HG02981 (cell line): ENCODE data around the gene ORAI3.
A peak's percentile ranks its signal among the peaks of the same experiment; 100 is the strongest.

Experiments used
- ATAC-seq: cut with Tn5 transposase; IDR thresholded peaks from one replicate; pipeline ENCODE4 v1.9.1; 2021; ENCODE audit warnings: mild to moderate bottlenecking, moderate library complexity; ENCODE audit not compliant: unreplicated experiment

Gene ORAI3

DNA sequence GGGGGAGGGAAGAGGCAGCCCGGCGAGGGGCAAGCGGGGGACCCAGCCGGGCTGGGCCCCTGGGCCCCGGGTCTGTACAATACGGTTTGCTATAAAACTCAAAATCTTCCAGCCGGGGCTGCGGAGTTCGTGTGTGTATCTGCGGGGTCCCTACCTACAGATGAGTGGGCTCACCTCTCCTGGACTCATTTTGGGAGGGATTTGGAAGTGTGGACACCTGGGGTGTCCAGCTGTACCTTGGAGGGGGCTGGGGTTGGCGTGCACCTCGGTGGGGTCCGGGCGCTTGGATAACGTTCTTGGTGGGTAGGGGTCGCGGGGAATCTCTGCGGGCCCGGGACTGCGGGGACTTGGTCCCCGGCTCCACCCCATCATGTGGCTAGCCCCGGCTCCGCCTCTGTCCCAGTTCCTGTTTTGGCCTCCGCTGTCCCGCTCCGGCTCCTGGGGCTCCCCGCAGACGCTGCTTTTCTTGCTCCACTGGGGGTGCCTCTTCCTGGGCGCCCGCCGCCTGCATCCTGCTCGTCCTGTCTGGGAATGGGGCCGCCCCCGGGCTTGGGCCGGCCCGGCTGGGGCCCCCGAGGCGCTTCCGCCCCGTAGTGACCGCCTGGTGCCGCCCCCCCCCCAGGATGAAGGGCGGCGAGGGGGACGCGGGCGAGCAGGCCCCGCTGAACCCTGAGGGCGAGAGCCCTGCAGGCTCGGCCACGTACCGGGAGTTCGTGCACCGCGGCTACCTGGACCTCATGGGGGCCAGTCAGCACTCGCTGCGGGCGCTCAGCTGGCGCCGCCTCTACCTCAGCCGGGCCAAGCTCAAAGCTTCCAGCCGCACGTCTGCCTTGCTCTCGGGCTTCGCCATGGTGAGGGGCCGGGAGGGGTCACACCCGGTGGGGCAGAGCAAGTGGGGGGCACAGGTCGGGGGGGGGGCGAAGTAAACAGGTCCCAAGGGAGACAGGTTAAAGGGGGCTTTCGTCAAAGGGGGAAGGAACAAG is at the start of gene ORAI3:
Gene ORAI3, plus strand, starts transcription at position 402 of the 983 bp plus-strand sequence. Its CDS starts 222 bp downstream, at position 624.
- peak; percentile 59 for ATAC-seq

DNA sequence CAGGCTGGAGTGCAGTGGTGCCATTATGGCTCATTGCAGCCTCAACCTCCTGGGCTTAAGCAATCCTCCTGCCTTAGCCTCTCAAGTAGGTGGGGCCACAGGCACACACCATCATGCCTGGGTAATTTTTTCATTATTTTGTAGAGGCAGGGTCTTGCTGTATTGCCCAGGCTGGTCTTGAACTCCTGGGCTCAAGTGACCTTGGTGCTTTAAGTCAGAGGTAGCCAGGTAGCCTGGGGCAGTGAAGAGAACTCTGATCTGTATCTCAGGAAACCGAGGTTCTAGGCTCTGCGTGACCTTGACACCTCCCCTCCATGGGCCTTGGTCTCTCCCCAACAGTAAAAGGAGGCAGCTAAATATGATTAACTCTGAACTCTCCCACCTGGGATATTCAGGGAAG is 49.1 kb upstream of the ORAI3 start:
- no peak for ATAC-seq

DNA sequence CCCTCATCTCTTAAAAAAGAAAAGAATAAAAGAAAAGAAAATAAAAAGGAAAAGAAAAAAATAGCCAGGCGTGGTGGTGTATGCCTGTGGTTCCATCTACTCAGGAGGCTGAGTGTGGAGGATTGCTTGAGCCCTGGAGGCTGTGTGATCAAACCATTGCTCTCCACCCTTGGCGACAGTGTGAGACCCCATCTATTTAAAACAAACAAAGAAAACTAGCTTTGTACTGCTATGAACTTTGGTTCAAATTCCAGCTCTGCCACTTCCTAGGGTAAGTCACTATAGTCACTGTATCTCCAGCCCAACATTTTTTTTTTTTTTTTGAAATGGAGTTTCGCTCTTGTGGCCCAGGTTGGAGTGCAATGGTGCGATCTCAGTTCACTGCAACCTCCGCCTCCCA is 48.3 kb upstream of the ORAI3 start:
- ATAC-seq = no peak

DNA sequence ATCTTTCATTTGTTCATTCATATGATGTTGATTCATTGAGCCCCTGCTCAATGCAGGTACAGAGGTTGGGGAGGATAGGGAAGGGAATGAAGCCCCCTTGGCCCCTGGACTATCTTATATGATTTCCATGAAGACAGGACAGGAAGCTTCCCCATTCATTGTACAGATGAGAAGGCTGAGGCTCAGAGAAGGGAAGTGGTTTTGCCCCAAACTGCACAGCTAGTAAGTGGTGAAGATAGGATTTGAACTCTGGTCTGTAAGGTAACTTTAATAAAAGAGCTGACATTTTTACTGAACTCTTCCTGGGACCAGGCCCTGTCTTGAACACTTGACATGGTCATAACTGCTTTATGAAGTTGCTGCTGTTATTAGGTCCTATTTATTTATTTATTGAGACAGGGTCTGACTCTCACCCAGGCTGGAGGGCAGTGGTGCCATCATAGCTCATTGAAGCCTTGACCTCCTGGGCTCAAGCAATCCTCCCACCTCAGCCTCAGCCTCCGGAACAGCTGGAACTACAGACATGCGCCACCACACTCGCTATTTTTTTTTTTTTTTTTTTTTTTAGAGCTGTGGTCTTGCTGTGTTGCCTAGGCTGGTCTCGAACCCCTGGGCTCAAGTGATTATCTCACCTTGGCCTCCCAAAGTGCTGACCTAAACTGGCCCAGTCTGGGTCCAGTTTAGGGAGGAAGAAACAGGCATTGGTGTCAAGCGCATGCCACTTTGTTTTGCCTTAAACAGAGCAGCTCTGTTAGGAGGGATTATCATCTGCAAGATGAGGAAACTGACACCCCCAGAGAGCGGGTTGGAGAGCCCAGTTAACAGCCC is 47.5 kb upstream of the ORAI3 start:
- no peak for ATAC-seq

DNA sequence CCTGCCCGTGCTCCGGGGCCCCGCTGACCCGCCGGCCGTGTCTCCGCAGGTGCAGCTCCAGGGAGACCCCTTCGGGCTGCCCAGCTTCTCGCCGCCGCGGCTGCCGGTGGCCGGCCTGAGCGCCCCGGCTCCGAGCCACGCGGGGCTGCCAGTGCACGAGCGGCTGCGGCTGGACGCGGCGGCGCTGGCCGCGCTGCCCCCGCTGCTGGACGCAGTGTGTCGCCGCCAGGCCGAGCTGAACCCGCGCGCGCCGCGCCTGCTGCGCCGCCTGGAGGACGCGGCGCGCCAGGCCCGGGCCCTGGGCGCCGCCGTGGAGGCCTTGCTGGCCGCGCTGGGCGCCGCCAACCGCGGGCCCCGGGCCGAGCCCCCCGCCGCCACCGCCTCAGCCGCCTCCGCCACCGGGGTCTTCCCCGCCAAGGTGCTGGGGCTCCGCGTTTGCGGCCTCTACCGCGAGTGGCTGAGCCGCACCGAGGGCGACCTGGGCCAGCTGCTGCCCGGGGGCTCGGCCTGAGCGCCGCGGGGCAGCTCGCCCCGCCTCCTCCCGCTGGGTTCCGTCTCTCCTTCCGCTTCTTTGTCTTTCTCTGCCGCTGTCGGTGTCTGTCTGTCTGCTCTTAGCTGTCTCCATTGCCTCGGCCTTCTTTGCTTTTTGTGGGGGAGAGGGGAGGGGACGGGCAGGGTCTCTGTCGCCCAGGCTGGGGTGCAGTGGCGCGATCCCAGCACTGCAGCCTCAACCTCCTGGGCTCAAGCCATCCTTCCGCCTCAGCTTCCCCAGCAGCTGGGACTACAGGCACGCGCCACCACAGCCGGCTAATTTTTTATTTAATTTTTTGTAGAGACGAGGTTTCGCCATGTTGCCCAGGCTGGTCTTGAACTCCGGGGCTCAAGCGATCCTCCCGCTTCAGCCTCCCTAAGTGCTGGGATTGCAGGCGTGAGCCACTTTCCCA is 46.6 kb upstream of the ORAI3 start:
- no peak for ATAC-seq

DNA sequence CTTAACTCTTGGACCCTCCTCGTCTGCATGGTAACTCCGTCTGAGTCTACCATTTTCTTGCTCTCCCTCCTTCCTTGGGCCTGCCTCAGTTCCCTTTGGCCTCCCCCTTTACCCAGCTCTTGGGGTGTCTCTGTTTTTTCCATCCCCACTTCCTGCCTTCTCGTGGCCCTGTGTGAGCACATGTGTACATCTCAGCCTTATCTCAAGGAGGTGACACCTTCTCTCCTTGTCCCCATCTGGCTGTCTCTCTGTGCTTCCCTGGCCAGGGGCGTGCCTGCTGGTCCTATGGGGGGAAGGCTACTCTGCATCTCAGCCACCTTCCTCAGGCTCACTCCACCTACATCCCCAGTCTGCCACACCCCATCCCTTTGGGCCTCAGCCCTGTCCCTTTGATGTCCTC is 45.9 kb upstream of the ORAI3 start:
- ATAC-seq = no peak

DNA sequence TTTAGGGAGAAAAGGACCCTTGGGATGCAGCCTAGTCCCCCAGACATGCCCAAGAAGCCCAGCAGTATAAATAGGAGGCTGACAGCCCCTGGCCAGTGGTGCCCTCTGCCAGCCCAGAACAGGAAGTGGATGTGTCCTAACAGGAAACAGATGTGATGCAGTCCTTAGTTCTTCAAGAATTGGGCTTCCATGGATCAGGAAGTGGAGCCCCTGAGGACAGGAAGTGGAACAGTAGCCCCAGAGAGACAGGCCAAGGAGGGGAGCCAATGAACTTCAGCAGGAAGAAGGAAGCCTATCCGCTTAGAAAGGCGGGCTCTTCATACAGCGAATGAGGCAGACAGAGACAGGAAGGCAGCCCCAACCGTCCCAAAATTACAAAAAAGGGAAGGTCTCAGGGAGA is 45.3 kb upstream of the ORAI3 start:
- no peak for ATAC-seq

DNA sequence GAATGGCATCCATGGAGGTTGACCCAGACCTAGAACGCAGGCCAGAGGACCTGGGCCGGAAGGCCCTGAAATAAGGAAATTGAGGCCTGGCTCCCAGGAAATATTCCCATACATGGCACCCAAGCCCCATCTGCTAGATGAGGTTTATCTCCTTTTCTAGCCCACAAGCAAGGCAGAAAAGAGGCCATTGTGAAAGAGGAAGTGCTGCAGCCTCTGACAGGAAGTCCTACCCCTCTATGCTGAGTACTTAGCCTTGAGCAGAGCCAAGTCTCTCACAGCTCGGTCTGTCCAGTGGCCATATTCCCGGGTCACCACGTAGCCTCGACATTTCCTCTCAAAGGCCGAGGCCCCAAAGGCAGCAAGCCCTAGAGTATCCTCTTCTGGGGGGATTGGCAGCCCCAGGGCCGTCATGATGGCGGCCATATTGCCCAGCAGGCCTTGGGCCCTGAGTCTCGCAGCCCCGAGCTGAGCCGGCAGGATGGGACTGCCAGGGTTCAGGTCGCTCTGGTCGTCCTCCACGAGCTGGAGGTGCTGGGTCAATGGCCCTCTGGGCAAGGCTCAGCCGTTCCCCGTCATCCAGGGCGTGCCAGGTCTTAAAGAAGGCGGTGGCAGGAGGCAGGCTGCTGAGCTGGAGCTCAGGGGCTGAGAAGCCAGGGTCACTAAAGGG is 44.6 kb upstream of the ORAI3 start:
- no peak for ATAC-seq

DNA sequence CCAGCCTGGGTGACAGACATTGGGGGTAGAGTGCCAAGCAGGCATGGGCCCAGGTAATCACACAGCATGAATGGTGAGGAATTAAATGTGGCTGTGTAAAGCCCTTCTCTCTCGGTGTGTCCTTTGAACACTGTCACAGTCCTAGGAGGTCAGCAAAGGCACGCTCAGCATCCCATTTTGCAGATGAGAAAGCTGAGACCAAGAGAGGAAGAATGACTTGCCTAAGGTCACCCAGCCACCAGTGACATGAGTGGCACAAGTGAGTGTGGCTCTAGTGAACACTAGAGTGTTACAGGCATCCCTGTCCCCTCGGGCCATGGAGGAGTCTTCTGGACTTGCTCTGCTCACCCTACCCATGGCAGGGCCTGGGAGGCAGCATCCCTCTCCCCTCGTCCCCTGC is 41.8 kb upstream of the ORAI3 start:
- ATAC-seq = no peak

DNA sequence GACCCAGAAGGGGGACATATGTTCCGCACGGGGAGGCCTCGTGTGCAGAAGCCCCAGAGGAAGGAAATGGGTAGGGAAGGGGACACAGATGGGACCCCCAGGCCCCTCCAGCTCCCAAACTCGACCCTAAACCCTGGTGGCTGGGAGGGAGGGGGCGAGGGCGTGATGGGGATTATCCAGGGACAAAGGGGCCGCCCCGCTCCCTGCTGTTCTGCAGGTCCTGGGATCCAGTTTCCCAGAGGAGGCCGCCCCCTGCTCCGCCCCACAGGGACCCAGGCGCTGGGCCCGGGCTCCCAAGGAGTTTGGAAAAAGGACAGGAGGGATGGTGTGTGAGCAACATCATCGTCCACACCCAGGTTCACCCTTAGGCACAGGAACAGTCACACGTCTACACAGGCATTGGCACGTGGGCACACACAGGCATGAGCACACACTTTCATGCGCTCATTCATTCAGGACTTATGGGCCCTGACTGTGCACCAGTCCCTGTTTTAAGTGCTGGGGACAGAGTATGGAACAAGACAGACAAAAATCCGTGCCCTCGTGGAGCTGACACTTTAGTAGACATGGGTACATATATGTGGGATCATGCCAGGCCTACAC is 38.3 kb upstream of the ORAI3 start:
- ATAC-seq = no peak

DNA sequence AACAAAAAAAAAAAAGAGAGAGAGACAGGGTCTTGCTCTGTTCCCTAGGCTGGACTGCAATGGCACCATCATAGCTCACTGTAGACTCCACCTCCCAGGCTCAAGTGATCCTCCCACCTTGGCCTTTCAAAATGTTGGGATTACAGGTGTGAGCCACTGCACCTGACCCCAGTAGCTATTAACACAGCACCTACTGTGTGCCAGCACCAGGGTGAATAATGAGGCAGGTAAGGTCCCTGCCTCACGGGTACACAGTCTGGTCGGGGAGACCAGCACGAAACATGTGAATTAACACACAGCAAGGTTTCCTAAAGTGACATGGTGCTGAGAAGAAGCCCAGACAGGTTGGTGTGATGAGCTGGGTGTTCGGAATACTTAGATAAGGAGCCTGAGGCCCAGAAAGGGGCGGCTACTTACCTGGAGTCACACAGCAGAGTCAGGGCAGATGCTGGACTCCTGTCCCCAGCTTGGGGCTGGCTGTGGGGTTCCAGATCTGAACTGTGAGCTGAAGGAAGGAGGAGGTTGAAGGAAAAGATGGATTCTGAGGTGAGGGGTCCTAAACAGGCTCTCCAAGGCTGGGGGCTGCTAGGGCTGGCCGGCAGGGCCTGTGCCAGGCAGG is 36.0 kb upstream of the ORAI3 start:
- ATAC-seq = no peak

DNA sequence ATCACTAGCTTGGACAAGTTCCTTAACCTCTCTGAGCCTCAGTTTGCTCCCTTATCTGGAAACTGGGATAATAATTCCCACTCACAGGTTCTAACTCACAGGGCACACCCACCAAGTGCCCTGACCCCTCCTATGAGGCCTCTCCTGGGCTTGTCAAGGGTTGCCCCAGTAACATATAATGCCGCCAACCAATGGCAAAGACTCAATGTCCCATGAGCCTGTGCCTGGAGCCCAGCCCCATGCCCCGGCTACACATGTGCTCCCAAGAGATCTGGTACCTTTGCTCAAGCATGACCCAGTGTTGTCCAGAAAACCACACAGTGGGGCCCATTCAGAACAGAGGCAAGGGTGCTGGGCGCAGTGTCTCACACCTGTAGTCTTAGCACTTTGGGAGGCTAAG is 34.0 kb upstream of the ORAI3 start:
- ATAC-seq = no peak

DNA sequence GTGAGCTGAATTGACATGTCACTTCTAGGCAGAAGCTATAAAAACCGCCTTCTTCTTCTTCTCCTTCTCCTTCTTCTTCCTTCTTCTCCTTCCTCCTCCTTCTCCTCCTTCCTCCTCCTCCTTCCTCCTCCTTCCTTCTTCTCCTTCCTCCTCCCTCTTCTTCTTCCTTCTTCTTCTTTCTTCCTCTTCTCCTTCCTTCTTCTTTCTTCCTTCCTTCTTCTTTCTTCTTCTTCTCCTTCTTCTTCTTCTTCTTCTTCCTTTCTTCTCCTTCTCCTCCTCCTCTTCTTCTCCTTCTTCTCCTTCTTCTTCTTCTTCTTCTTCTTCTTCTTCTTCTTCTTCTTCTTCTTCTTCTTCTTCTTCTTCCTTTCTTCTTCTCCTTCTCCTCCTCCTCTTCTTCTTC is 30.3 kb upstream of the ORAI3 start:
- ATAC-seq = no peak

DNA sequence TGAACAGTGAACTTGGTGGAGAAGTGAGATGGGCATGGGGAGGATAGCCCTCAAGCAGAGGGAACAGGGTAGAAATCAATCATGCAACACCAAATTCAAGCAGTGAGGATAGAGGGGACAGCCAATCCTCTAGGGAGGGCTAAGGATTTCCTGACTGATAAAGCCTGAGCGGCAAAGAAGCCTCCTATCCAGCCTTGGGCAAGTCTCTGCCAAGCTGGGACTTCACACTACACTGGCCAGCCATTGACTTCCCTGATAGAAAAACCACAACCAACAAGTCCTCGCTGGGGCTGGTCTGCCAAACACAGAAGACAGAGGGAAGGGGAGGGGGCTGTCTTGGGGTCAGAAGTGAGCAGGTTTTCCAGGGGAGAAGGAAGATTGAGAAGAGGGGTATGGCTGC is 28.0 kb upstream of the ORAI3 start:
- ATAC-seq = no peak

DNA sequence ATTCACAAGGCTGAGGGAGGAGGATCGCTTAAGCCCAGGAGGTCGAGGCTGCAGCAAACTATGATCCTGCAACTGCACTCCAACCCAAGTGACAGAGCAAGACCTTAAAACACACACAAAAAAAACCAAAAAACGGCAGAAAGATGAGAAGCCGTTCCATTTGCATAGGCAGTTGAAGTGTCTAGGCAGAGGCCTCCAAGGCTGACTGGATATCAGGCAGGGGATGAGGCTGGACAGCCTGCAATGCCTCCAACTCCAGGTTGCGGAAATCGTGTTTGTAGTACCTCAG is 27.5 kb upstream of the ORAI3 start:
- no peak for ATAC-seq

DNA sequence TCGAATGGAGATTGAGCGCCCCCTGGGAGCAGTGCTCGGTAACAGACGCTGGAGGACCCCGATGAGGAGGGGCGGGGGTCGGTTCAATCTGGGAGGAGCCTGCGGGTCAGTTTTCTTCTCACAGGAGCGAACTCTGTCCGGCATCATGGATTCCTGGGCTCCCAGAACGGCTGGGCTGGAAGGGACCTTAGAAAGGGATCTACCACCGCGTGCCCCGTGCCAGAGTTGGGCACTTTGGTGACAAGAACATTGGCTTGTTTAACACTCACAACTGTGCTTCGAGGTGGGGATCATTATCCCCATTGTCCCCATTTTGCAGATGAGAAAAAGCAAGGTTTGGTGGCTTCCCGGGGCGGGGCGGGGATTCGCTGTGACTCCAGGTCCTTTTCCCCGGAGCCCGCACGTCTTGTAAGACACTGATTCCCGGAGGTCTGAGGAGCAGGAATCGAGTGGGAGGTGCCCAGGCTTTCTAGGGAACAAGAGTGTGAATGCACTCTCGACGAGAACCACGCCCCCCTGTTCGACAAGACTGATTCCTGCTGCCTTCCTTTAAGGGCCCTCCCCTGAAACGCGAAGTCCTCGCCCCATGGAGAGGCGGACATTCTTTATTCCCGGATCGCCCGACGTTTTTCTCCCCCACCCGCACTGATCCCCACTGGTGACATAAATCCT is 27.0 kb upstream of the ORAI3 start:
- no peak for ATAC-seq

DNA sequence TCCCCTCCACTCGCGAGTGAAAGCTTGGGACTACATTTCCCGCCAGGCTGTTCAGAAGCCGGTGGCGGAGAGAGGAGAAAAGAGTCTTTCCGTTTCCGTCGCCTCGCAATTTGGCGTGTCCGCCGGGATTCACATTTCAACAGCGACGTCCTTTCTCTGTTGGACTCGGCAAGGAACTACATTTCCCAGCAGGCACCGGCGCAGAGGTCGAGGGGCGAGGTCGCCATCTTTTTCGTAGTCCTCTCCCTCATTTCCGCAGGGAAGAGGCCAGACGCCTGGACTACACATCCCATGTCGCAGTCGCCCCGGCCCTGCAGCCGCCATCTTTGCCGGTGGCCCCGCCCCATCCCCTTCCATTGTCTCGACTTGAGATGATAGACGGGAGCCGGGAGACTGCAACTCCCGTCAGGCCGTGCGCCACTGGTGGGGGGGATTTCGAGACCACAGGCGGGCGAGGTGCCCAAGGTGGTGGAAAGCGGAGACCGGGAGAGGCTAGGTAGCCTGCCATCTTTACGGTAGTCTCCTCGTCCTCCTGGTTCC is 26.4 kb upstream of the ORAI3 start:
- peak; percentile 73 for ATAC-seq

DNA sequence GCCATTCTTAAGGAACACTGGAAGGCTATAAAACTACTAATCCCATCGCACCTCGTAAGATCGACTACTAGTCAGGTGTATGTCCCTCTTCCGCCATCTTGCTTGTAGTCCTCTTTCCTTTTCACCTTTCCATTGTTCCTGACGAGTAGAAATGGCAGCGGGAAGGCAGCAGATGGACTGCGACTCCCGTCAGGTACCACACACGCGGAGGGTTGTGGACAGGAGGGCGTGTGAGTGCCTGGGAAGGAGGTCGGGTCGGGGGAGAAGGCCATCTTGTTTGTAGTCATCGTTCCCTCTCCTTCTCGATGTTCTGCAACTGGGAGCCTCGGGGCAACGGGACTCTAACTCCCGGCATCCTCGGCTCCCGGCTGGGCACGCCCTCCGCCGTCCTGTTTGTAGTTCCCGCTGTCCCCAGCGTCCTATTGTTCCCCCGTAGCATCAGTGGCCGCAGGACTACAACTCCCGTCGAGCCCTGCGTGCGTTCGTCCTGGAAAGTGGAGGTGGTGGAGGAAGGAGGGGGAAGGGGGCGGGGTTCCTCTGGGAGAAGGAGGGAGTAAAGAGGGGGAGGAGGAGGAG is 25.8 kb upstream of the ORAI3 start:
- ATAC-seq = peak; percentile 55
